ENCODE data around the gene ACTG1.

Gene ACTG1

GRCh38 chr17:81537856-81538555 lies 25.4 kb upstream of the ACTG1 start:
- no peak for ATAC-seq
- TF ChIP-seq TCF4 (CRISPR knock-in tag; IDR thresholded peaks at IDR 0.05; ENCODE audit: borderline replicate concordance) (no peak), BACH2 (CRISPR knock-in tag; IDR thresholded peaks at IDR 0.05; ENCODE audit: borderline replicate concordance) (no peak), ZFP30 (CRISPR knock-in tag; IDR thresholded peaks at IDR 0.05) (no peak), ZNF70 (CRISPR knock-in tag; IDR thresholded peaks at IDR 0.05) (no peak), ISL1 (CRISPR knock-in tag; IDR thresholded peaks at IDR 0.05) (no peak), PPARA (CRISPR knock-in tag; IDR thresholded peaks at IDR 0.05; ENCODE audit: borderline replicate concordance) (no peak), GLIS3 (CRISPR knock-in tag; IDR thresholded peaks at IDR 0.05) (no peak), ZC3H10 (CRISPR knock-in tag; IDR thresholded peaks at IDR 0.05) (no peak), ZNF565 (CRISPR knock-in tag; conservative IDR thresholded peaks at IDR 0.05; ENCODE audit: low read depth) (no peak), RARB (CRISPR knock-in tag; IDR thresholded peaks at IDR 0.05) (no peak), ESRRG (CRISPR knock-in tag; IDR thresholded peaks at IDR 0.05) (no peak), ARNTL (CRISPR knock-in tag; IDR thresholded peaks at IDR 0.05; ENCODE audit: borderline replicate concordance, low read depth) (no peak)

GRCh38 chr17:81537343-81537855 lies 24.8 kb upstream of the ACTG1 start:
- peak; percentile 27 for ATAC-seq
- no peak for TF ChIP-seq RARB (CRISPR knock-in tag; IDR thresholded peaks at IDR 0.05)
- no peak for TF ChIP-seq PATZ1 (CRISPR knock-in tag; IDR thresholded peaks at IDR 0.05; ENCODE audit: borderline replicate concordance)

- TF ChIP-seq ESRRG (CRISPR knock-in tag; IDR thresholded peaks at IDR 0.05), result no peak
- no peak for TF ChIP-seq ZNF8 (CRISPR knock-in tag; IDR thresholded peaks at IDR 0.05)
- no peak for TF ChIP-seq ZFP3 (CRISPR knock-in tag; IDR thresholded peaks at IDR 0.05)
- no peak for TF ChIP-seq PPARA (CRISPR knock-in tag; IDR thresholded peaks at IDR 0.05; ENCODE audit: borderline replicate concordance)
- no peak for TF ChIP-seq TOX (CRISPR knock-in tag; IDR thresholded peaks at IDR 0.05; ENCODE audit: borderline replicate concordance)
- TF ChIP-seq SNAI2 (CRISPR knock-in tag; IDR thresholded peaks at IDR 0.05), result no peak
- TF ChIP-seq GLIS3 (CRISPR knock-in tag; IDR thresholded peaks at IDR 0.05), result no peak
- TF ChIP-seq ZFP30 (CRISPR knock-in tag; IDR thresholded peaks at IDR 0.05), result no peak
- no peak for TF ChIP-seq CREB5 (CRISPR knock-in tag; IDR thresholded peaks at IDR 0.05; ENCODE audit: low read depth)
- TF ChIP-seq POU6F1 (CRISPR knock-in tag; IDR thresholded peaks at IDR 0.05; ENCODE audit: borderline replicate concordance, low read depth), result no peak
- TF ChIP-seq CSDC2 (CRISPR knock-in tag; IDR thresholded peaks at IDR 0.05), result no peak
- no peak for TF ChIP-seq TCF4 (CRISPR knock-in tag; IDR thresholded peaks at IDR 0.05; ENCODE audit: borderline replicate concordance)
- peak; percentile 3; the same call in 1 of the 3 replicates for ATAC-seq
Measured at GRCh38 chr17:81536299-81537290, 24.0 kb upstream of the ACTG1 start.

GRCh38 chr17:81535480-81536298 lies 23.1 kb upstream of the ACTG1 start:
- ATAC-seq, result no peak
- TF ChIP-seq POU6F1 (CRISPR knock-in tag; IDR thresholded peaks at IDR 0.05; ENCODE audit: borderline replicate concordance, low read depth), result no peak
- no peak for TF ChIP-seq TOX (CRISPR knock-in tag; IDR thresholded peaks at IDR 0.05; ENCODE audit: borderline replicate concordance)
- TF ChIP-seq ISL1 (CRISPR knock-in tag; IDR thresholded peaks at IDR 0.05), result no peak
- TF ChIP-seq RARB (CRISPR knock-in tag; IDR thresholded peaks at IDR 0.05), result no peak
- TF ChIP-seq PATZ1 (CRISPR knock-in tag; IDR thresholded peaks at IDR 0.05; ENCODE audit: borderline replicate concordance), result no peak
- no peak for TF ChIP-seq GLIS3 (CRISPR knock-in tag; IDR thresholded peaks at IDR 0.05)
- no peak for TF ChIP-seq ESRRG (CRISPR knock-in tag; IDR thresholded peaks at IDR 0.05)
- TF ChIP-seq PPARA (CRISPR knock-in tag; IDR thresholded peaks at IDR 0.05; ENCODE audit: borderline replicate concordance), result no peak
- TF ChIP-seq CREB5 (CRISPR knock-in tag; IDR thresholded peaks at IDR 0.05; ENCODE audit: low read depth), result no peak
